OCI-LY1 (cell line): Measurements from ENCODE around the gene MAFB.

Experiments used
- H2AFZ ChIP-seq: fragments of 200-600 bp; sonication (generic), shearing (Covaris generic); 2 replicates; pipeline ENCODE4 v1.6.0; 2014; ENCODE audit warnings: antibody characterized with exemption, mild to moderate bottlenecking, low read length
- H3F3A ChIP-seq: fragments of 200-600 bp; sonication (generic), shearing (Covaris generic); 2 replicates; pipeline ENCODE4 v1.6.0; 2014; ENCODE audit warnings: mild to moderate bottlenecking, antibody characterized with exemption, low read length, moderate library complexity; ENCODE audit not compliant: insufficient read depth
- H3K27ac ChIP-seq: fragments of 200-600 bp; sonication (generic); 2 replicates; pipeline ENCODE4 v1.5.1; 2014; ENCODE audit warnings: low read length, mixed run types, mild to moderate bottlenecking, low read depth; ENCODE audit not compliant: poor library complexity, severe bottlenecking
- H3K27me3 ChIP-seq: fragments of 200-600 bp; sonication (generic); 2 replicates; pipeline ENCODE4 v1.6.0; 2014; ENCODE audit warnings: antibody characterized with exemption, mild to moderate bottlenecking, low read length, moderate library complexity; ENCODE audit not compliant: insufficient read depth
- H3K36me3 ChIP-seq: fragments of 200-600 bp; sonication (generic); 2 replicates; pipeline ENCODE4 v1.6.1; 2014; ENCODE audit warnings: mild to moderate bottlenecking, antibody characterized with exemption, low read length, moderate library complexity, mixed read lengths; ENCODE audit not compliant: insufficient read depth
- H3K4me1 ChIP-seq: fragments of 200-600 bp; sonication (generic); 2 replicates; pipeline ENCODE4 v1.5.1; 2014; ENCODE audit warnings: mild to moderate bottlenecking, low read length, moderate library complexity; ENCODE audit not compliant: insufficient read depth, severe bottlenecking
- H3K4me2 ChIP-seq: fragments of 200-600 bp; sonication (generic), shearing (Covaris generic); 2 replicates; pipeline ENCODE4 v1.6.1; 2014; ENCODE audit warnings: low read length
- H3K4me3 ChIP-seq: fragments of 200-600 bp; sonication (generic); 2 replicates; pipeline ENCODE4 v1.5.1; 2014; ENCODE audit warnings: low read length, low read depth, mild to moderate bottlenecking, mixed read lengths; ENCODE audit not compliant: poor library complexity, severe bottlenecking
- H3K79me2 ChIP-seq: fragments of 200-600 bp; shearing (Covaris generic); 2 replicates; pipeline ENCODE4 v1.6.1; 2016; ENCODE audit warnings: mixed run types, low read length, mixed read lengths; ENCODE audit not compliant: insufficient read depth
- H3K9ac ChIP-seq: fragments of 200-600 bp; sonication (generic), shearing (Covaris generic); 2 replicates; pipeline ENCODE4 v1.6.1; 2014; ENCODE audit warnings: mild to moderate bottlenecking, low read length, mixed read lengths
- H3K9me2 ChIP-seq: fragments of 200-600 bp; sonication (generic), shearing (Covaris generic); 2 replicates; pipeline ENCODE4 v1.6.1; 2014; ENCODE audit warnings: low read depth, mild to moderate bottlenecking, low read length, mixed read lengths
- H3K9me3 ChIP-seq: fragments of 200-600 bp; shearing (Covaris generic); 2 replicates; pipeline ENCODE4 v1.6.1; 2014; ENCODE audit warnings: low read length, mixed read lengths
- H4K20me1 ChIP-seq: fragments of 200-600 bp; sonication (generic), shearing (Covaris generic); 2 replicates; pipeline ENCODE4 v1.6.0; 2016; ENCODE audit warnings: mild to moderate bottlenecking, low read length; ENCODE audit not compliant: insufficient read depth
- EZH2 ChIP-seq: fragments of 200-600 bp; sonication (generic), shearing (Covaris generic); IDR thresholded peaks from 2 replicates; pipeline ENCODE4 v1.8.0; 2017; ENCODE audit warnings: borderline replicate concordance, mixed run types, mild to moderate bottlenecking, antibody characterized with exemption, low read length, moderate library complexity, mixed read lengths
- TF ChIP-seq, protein P1 (sequence below): fragments of 200-600 bp; sonication (generic), shearing (Covaris generic); IDR thresholded peaks from 2 replicates; pipeline ENCODE4 v1.5.1; 2017; ENCODE audit warnings: mild to moderate bottlenecking, antibody characterized with exemption, low read length, moderate library complexity, mixed read lengths

Gene MAFB

DNA sequence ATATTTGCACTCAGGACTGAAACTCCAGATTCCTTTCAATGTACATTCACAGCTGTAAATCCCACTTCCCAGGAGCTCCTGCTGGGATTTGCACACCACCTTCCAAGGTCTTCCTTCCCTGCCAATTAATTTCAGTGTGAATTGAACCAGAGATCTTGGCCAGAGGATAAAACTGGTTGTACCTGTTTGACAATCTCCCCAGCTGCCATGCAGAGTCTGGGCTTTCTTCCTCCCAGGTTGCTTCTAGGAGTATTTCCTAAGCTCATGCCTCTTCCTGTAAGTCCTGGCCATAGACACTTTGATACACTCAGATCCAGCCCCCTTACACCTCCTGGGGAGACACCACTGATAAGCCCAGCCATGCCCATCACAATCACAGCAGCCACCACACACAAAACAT, 15.6 kb downstream of the MAFB start:
- Histone ChIP-seq H2AFZ (no peak overlapping the region), H3K27me3 (no peaks in the 10 kb centered on the region), H3K9ac (no peak overlapping the region), H3K9me3 (no peaks in the 10 kb centered on the region), H3K4me2 (no peak overlapping the region), H3K4me1 (no peaks in the 10 kb centered on the region), H3K79me2 (no peaks in the 10 kb centered on the region), H4K20me1 (no peaks in the 10 kb centered on the region), H3K36me3 (no peaks in the 10 kb centered on the region), H3K4me3 (no peak overlapping the region), H3F3A (no peaks in the 10 kb centered on the region), H3K9me2 (no peaks in the 10 kb centered on the region), H3K27ac (no peak overlapping the region)
- TF ChIP-seq, protein P1, sequence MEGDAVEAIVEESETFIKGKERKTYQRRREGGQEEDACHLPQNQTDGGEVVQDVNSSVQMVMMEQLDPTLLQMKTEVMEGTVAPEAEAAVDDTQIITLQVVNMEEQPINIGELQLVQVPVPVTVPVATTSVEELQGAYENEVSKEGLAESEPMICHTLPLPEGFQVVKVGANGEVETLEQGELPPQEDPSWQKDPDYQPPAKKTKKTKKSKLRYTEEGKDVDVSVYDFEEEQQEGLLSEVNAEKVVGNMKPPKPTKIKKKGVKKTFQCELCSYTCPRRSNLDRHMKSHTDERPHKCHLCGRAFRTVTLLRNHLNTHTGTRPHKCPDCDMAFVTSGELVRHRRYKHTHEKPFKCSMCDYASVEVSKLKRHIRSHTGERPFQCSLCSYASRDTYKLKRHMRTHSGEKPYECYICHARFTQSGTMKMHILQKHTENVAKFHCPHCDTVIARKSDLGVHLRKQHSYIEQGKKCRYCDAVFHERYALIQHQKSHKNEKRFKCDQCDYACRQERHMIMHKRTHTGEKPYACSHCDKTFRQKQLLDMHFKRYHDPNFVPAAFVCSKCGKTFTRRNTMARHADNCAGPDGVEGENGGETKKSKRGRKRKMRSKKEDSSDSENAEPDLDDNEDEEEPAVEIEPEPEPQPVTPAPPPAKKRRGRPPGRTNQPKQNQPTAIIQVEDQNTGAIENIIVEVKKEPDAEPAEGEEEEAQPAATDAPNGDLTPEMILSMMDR = no peak
- no peak for TF ChIP-seq EZH2

- no peaks in the 10 kb centered on the region for H3K27me3 ChIP-seq
- H3K27ac ChIP-seq = no peak overlapping the region
- no peak overlapping the region for H2AFZ ChIP-seq
- no peaks in the 10 kb centered on the region for H3F3A ChIP-seq
- H3K4me1 ChIP-seq = no peaks in the 10 kb centered on the region
- H3K9me3 ChIP-seq = no peaks in the 10 kb centered on the region
- H3K4me2 ChIP-seq = no peak overlapping the region
- H3K79me2 ChIP-seq = no peaks in the 10 kb centered on the region
- no peaks in the 10 kb centered on the region for H3K9me2 ChIP-seq
- H3K9ac ChIP-seq = no peak overlapping the region
- no peaks in the 10 kb centered on the region for H4K20me1 ChIP-seq
- TF ChIP-seq, protein P1 = no peak
- no peak for TF ChIP-seq EZH2
- H3K36me3 ChIP-seq = no peaks in the 10 kb centered on the region
- H3K4me3 ChIP-seq = no peak overlapping the region
Observed at GRCh38 chr20:40672095-40672494, 16.9 kb downstream of the MAFB start.

DNA sequence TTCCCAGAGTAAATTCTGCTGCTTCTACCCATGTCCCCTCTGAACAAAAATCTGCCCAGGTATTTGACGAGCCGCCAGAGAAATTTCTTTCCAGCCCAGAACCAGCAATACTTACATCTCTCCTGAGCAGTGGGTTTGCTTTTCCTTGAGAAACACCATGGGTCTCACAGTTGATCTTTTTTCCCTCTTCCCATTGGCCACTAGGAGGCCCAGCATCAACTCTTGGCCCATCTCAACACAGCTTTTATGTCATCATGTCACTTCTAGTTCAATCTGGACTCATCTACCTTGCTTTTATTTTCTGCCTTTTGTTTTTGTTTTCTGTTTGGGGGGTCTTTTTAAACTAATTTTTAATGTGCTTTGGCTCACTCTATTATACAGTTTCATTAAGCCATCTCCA, 18.8 kb downstream of the MAFB start:
- Histone ChIP-seq H3F3A (no peaks in the 10 kb centered on the region), H3K9me2 (no peaks in the 10 kb centered on the region), H2AFZ (no peak overlapping the region), H3K36me3 (no peaks in the 10 kb centered on the region), H3K27me3 (no peaks in the 10 kb centered on the region), H3K79me2 (no peaks in the 10 kb centered on the region), H3K4me1 (no peaks in the 10 kb centered on the region), H3K27ac (no peak overlapping the region), H3K9me3 (no peaks in the 10 kb centered on the region), H3K4me3 (no peak overlapping the region), H3K4me2 (no peak overlapping the region), H4K20me1 (no peaks in the 10 kb centered on the region), H3K9ac (no peak overlapping the region)
- no peak for TF ChIP-seq EZH2
- TF ChIP-seq, protein P1 = no peak
